Fibroblast of lung (primary cell): ENCODE measurements around the gene TARS3. TPM values are rescaled to one million over a fixed set of nuclear protein-coding genes. Genes with fewer than 3 reads are reported as not detected.

Experiments used
- DNase-seq, 2 donors: peaks; one replicate each; pipeline versions ENCODE4 v3.0.0 to v3.0.0-alpha.2; 2010; ENCODE audit warnings: low read depth in 2 of 2
- H2AFZ ChIP-seq: 2 replicates; pipeline ENCODE4 v1.5.1; 2012; ENCODE audit warnings: low read length, control low read depth, inconsistent platforms
- H3K27ac ChIP-seq: 2 replicates; pipeline ENCODE4 v1.5.1; 2011; ENCODE audit warnings: low read length, control low read depth; ENCODE audit not compliant: insufficient read depth
- H3K27me3 ChIP-seq: 2 replicates; pipeline ENCODE4 v1.5.1; 2011; ENCODE audit warnings: mild to moderate bottlenecking, low read length; ENCODE audit not compliant: control insufficient read depth, insufficient read depth
- H3K36me3 ChIP-seq: 2 replicates; pipeline ENCODE4 v1.5.1; 2011; ENCODE audit warnings: low read length; ENCODE audit not compliant: control insufficient read depth, insufficient read depth
- H3K4me1 ChIP-seq: 2 replicates; pipeline ENCODE4 v1.5.1; 2011; ENCODE audit warnings: low read length; ENCODE audit not compliant: control insufficient read depth, insufficient read depth; ENCODE audit errors: extremely low read depth
- H3K4me2 ChIP-seq: 2 replicates; pipeline ENCODE4 v1.5.1; 2011; ENCODE audit warnings: low read length, control low read depth; ENCODE audit not compliant: insufficient read depth; ENCODE audit errors: extremely low read depth
- H3K4me3 ChIP-seq, 4 experiments: fragments of 200-600 bp in 1 of 4; sonication (generic) in 1 of 4; replicated peaks in 1 of 4; 2 replicates each; pipeline ENCODE4 v1.5.1; 2011 to 2016; ENCODE audit warnings: low read length in 4 of 4, low read depth in 3 of 4, mild to moderate bottlenecking in 3 of 4, control low read depth in 2 of 4, inconsistent platforms in 1 of 4, mixed read lengths in 1 of 4; ENCODE audit not compliant: insufficient read depth in 1 of 4; ENCODE audit errors: control extremely low read depth in 1 of 4
- H3K79me2 ChIP-seq: 2 replicates; pipeline ENCODE4 v1.5.1; 2012; ENCODE audit warnings: mild to moderate bottlenecking, low read length, inconsistent platforms; ENCODE audit not compliant: control insufficient read depth, insufficient read depth
- H3K9ac ChIP-seq: 2 replicates; pipeline ENCODE4 v1.5.1; 2011; ENCODE audit warnings: mild to moderate bottlenecking, low read length, control low read depth; ENCODE audit not compliant: insufficient read depth
- H3K9me3 ChIP-seq: 2 replicates; pipeline ENCODE4 v1.5.1; 2012; ENCODE audit warnings: low read depth, low read length; ENCODE audit not compliant: control insufficient read depth, insufficient read depth
- H4K20me1 ChIP-seq: 2 replicates; pipeline ENCODE4 v1.5.1; 2011; ENCODE audit warnings: low read length; ENCODE audit not compliant: control insufficient read depth, insufficient read depth; ENCODE audit errors: extremely low read depth
- CTCF ChIP-seq, 2 donors: IDR thresholded peaks in 1 of 2; conservative IDR thresholded peaks in 1 of 2; 1 replicate in 1 of 2; 2 replicates in 1 of 2; pipeline ENCODE4 v1.5.1; 2011 to 2012; ENCODE audit warnings: low read length in 2 of 2, control low read depth in 1 of 2, inconsistent platforms in 1 of 2, low read depth in 1 of 2, mild to moderate bottlenecking in 1 of 2
- EZH2 ChIP-seq: IDR thresholded peaks from 2 replicates; pipeline ENCODE4 v1.5.1; 2012; ENCODE audit warnings: low read length, control low read depth, mild to moderate bottlenecking; ENCODE audit errors: missing control alignments
- polyA plus RNA-seq, 2 donors: library from polyadenylated mRNA; depleted of rRNA in 1 of 2; stranded (reverse) in 1 of 2; unstranded in 1 of 2; fragments of >200 nt; gene quantifications; 2 replicates each; pipeline ENCODE4 v1.2.1, GENCODE V29; 2011 to 2012; ENCODE audit warnings: missing spikeins in 1 of 2
- total RNA-seq: library from RNA; depleted of rRNA; stranded (reverse); fragments of >200 nt; gene quantifications from 2 replicates; pipeline ENCODE4 v1.2.1, GENCODE V29; 2014

The TARS3 gene
- total and polyA plus RNA-seq, 2 donors (not counting 1 experiment from before 2014, with no cell fraction given) = 4.3 to 23.3 TPM

GRCh38 chr15:101694261-101694660 lies 30.0 kb downstream of the TARS3 start:
- peaks cover 1% of the 10 kb centered on the region for H3K36me3 ChIP-seq

DNA sequence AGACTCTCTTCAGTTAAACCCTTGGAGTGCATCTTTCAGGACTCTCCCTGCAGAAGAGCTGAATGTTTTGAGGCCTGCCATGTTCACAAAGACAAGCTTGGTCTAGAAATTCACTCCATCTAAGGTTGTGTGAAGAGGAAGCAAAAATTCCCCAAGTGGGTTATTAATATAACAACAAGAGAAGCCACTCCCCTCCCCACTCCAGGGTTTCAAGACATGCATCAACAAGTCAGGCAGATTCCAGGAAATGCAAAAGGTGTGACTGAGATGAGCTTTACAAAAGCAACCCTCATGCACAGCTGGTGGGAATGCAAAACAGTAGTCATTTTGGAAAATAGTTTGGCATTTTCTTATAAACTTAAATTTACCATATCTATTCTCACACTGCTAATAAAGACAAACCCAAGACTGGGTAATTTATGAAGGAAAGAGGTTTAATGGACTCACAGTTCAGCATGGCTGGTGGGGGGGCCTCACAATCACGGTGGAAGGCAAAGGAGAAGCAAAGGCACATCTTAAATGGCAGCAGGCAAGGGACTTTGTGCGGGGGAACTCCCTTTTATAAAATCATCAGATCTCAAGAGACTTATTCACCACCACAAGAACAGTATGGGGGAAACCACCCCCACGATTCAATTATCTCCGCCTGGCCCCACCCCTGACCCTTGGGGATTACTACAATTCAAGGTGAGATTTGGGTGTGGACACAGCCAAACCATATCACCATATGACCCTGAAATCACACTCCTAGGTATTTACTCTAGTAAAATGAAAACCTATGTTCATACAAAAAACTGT lies 31.3 kb downstream of the TARS3 start:
- no peaks in the 10 kb centered on the region for H3K27me3 ChIP-seq
- no peaks in the 10 kb centered on the region for H3K79me2 ChIP-seq
- no peaks in the 10 kb centered on the region for H4K20me1 ChIP-seq
- peaks cover 1% of the 10 kb centered on the region for H3K36me3 ChIP-seq
- TF ChIP-seq CTCF (conservative IDR thresholded peaks at IDR 0.05 in 1 of 2, IDR thresholded peaks at IDR 0.05 in 1 of 2; ENCODE audit: low read depth in 1 of 2, low read length in 2 of 2) (no peak), EZH2 (no peak)
- H3K9ac ChIP-seq = no peak overlapping the region
- no peak overlapping the region for H3K27ac ChIP-seq
- H2AFZ ChIP-seq = no peak overlapping the region
- H3K4me1 ChIP-seq = no peaks in the 10 kb centered on the region
- H3K4me3 ChIP-seq = no peak overlapping the region
- no peak overlapping the region for H3K4me2 ChIP-seq
- no peaks in the 10 kb centered on the region for H3K9me3 ChIP-seq
- DNase-seq = no peak

More at GRCh38 chr15:101694261-101694660, 30.0 kb downstream of the TARS3 start:
- Histone ChIP-seq H3K9me3 (no peaks in the 10 kb centered on the region), H3K4me3 (no peak overlapping the region), H3K4me1 (no peaks in the 10 kb centered on the region), H3K79me2 (no peaks in the 10 kb centered on the region), H2AFZ (no peak overlapping the region), H3K4me2 (no peak overlapping the region), H3K27me3 (no peaks in the 10 kb centered on the region), H3K27ac (no peak overlapping the region), H4K20me1 (no peaks in the 10 kb centered on the region), H3K9ac (no peak overlapping the region)
- no peak for DNase-seq
- TF ChIP-seq CTCF (conservative IDR thresholded peaks at IDR 0.05 in 1 of 2, IDR thresholded peaks at IDR 0.05 in 1 of 2; ENCODE audit: low read depth in 1 of 2, low read length in 2 of 2) = no peak

- Histone ChIP-seq H3K4me1 (no peaks in the 10 kb centered on the region), H3K4me3 (no peak overlapping the region), H3K36me3 (peaks cover 1% of the 10 kb centered on the region), H3K4me2 (no peak overlapping the region), H3K79me2 (no peaks in the 10 kb centered on the region), H3K27ac (no peak overlapping the region), H3K9ac (no peak overlapping the region), H4K20me1 (no peaks in the 10 kb centered on the region), H3K9me3 (no peaks in the 10 kb centered on the region), H3K27me3 (no peaks in the 10 kb centered on the region), H2AFZ (no peak overlapping the region)
- peak; percentile 28 to 58 for DNase-seq
- no peak for TF ChIP-seq EZH2
- TF ChIP-seq CTCF (conservative IDR thresholded peaks at IDR 0.05 in 1 of 2, IDR thresholded peaks at IDR 0.05 in 1 of 2; ENCODE audit: low read depth in 1 of 2, low read length in 2 of 2) = no peak
Measured at GRCh38 chr15:101689901-101690300, 34.4 kb downstream of the TARS3 start.
